GM06990 (cell line): Measurements from ENCODE around the gene CYB561A3.
A peak's percentile ranks its signal among the peaks of the same experiment; 100 is the strongest.

Experiments used
- DNase-seq: peaks from one replicate; pipeline ENCODE4 v3.0.0-alpha.2; 2011; ENCODE audit not compliant: insufficient read length; ENCODE audit errors: extremely low read depth
- H3K27me3 ChIP-seq: replicated peaks from 2 replicates; pipeline ENCODE4 v1.6.0; 2011; ENCODE audit warnings: low read length; ENCODE audit not compliant: control insufficient read depth, insufficient read depth
- H3K36me3 ChIP-seq: 2 replicates; pipeline ENCODE4 v1.5.1; 2011; ENCODE audit warnings: low read length; ENCODE audit not compliant: control insufficient read depth, insufficient read depth
- H3K4me3 ChIP-seq: replicated peaks from 2 replicates; pipeline ENCODE4 v1.5.1; 2011; ENCODE audit warnings: low read depth, mild to moderate bottlenecking, control low read depth, low read length
- TF ChIP-seq, protein P1 (sequence below): IDR thresholded peaks from 2 replicates; pipeline ENCODE4 v1.5.1; 2011; ENCODE audit warnings: low read length, control low read depth, mild to moderate bottlenecking, inconsistent platforms; ENCODE audit not compliant: insufficient read depth, poor library complexity, severe bottlenecking

The CYB561A3 gene

GRCh38 chr11:61335355-61335710 lies 26.3 kb downstream of the CYB561A3 start:
- H3K27me3 ChIP-seq: no peaks in the 10 kb centered on the region
- H3K4me3 ChIP-seq: no peak overlapping the region
- no peak for DNase-seq
- TF ChIP-seq, protein P1, sequence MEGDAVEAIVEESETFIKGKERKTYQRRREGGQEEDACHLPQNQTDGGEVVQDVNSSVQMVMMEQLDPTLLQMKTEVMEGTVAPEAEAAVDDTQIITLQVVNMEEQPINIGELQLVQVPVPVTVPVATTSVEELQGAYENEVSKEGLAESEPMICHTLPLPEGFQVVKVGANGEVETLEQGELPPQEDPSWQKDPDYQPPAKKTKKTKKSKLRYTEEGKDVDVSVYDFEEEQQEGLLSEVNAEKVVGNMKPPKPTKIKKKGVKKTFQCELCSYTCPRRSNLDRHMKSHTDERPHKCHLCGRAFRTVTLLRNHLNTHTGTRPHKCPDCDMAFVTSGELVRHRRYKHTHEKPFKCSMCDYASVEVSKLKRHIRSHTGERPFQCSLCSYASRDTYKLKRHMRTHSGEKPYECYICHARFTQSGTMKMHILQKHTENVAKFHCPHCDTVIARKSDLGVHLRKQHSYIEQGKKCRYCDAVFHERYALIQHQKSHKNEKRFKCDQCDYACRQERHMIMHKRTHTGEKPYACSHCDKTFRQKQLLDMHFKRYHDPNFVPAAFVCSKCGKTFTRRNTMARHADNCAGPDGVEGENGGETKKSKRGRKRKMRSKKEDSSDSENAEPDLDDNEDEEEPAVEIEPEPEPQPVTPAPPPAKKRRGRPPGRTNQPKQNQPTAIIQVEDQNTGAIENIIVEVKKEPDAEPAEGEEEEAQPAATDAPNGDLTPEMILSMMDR: no peak
- H3K36me3 ChIP-seq: peaks cover 14% of the 10 kb centered on the region

GRCh38 chr11:61334434-61335354 lies 27.0 kb downstream of the CYB561A3 start:
- Histone ChIP-seq H3K27me3 (no peaks in the 10 kb centered on the region), H3K4me3 (no peak overlapping the region), H3K36me3 (peaks cover 14% of the 10 kb centered on the region)
- TF ChIP-seq, protein P1: no peak
- DNase-seq: no peak

- TF ChIP-seq, protein P1: no peak
- no peaks in the 10 kb centered on the region for H3K27me3 ChIP-seq
Measured at GRCh38 chr11:61333550-61334433, 27.9 kb downstream of the CYB561A3 start.

DNA sequence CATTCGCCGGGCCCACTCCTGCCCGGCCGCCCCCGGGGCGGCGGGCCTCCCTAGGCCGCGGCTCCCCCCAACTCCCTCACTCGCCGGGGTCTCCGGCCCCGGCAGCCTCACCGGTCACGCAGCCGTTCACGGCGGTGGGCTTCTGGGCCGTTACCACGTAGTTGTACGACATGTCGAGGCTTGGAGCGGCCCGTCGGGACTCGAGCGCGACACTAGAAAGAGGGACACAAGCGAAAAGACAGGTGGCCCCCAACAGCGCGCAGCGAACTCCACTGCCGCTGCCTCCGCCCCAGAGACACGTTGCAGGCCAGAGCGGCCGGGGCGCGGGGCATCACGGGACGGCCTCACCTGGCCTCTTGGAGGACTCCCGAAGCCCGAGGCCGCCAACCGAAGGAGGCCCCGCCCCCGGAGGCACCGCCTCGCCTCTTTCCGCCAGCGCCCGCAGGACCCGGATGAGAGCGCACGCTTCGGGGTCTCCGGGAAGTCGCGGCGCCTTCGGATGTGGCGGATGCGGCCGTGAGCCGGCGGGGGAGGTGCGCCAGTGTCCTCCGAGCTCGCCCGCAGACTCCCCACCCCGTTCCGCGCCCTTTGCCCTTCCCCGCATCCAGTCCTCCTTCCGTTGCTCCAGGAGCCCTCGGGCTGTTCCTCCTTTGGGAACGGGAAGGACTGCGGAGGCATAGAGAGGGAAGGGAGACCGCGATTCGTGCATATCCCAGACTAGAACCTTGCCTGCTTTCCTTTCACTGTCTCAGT lies 28.7 kb downstream of the CYB561A3 start, which contains the start of the genes DDB1 and TKFC:
DDB1 (minus strand) TSS at position 309 of the 753 bp plus-strand sequence; CDS start at position 172, 137 bp downstream.
TKFC (plus strand) TSS at position 432 of the 753 bp plus-strand sequence. CDS start 1,501 bp downstream, outside the sequence.
- Histone ChIP-seq H3K27me3 (no peaks in the 10 kb centered on the region), H3K36me3 (peaks cover 13% of the 10 kb centered on the region), H3K4me3 (peak within 1 kb of the TSS; percentile 99)
- DNase-seq: peak; percentile 97
- TF ChIP-seq, protein P1: no peak

More at GRCh38 chr11:61333550-61334433, 27.9 kb downstream of the CYB561A3 start:
- peak overlapping the region; percentile 99 for H3K4me3 ChIP-seq
- peaks cover 17% of the 10 kb centered on the region for H3K36me3 ChIP-seq
- DNase-seq: no peak

DNA sequence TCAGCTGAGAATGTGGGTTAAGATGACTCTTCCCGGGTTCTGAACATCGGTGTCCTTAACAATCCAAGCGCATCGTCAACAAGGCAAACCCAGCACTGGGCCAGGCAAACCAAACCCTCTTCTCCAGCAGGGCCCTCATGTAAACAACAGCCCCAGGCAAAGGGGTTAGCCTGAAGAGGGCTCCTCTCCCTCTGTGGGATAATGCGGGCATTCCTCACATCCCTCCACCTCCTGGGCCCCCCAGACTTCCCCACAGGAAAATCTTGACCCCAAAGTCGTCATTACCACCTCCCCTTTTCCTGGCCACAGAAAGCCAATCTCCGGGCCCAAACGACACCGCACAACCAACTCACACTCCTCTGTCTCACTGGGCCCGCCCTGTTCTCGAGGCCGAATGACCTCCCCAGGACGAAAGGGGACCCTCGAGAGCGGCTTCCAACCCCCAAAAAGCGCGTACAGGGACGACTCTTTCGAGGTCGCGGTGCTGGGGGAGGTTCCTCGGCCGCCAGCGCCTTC lies 29.3 kb downstream of the CYB561A3 start:
- H3K36me3 ChIP-seq: peaks cover 13% of the 10 kb centered on the region
- TF ChIP-seq, protein P1: no peak
- H3K4me3 ChIP-seq: peak overlapping the region; percentile 99
- H3K27me3 ChIP-seq: no peaks in the 10 kb centered on the region
- no peak for DNase-seq
